IMR-90 (cell line): ENCODE results near the gene HMG20A. TPM values are rescaled to one million over a fixed set of nuclear protein-coding genes. Genes with fewer than 3 reads are reported as not detected.
A peak's percentile ranks its signal among the peaks of the same experiment; 100 is the strongest.

Experiments used
- ATAC-seq: fragments of 200-7000 bp; cut with Tn5 transposase; 2 replicates; pipeline ENCODE4 v1.9.1; 2020; ENCODE audit warnings: low read depth, mild to moderate bottlenecking, moderate library complexity
- BruUV-seq: library from RNA; stranded (reverse); fragments of 400-500 nt; replicated peaks from 2 replicates; lab custom pipeline; 2021; lab: Mats Ljungman, UMichigan
- CTCF ChIA-PET: fragments of 300-600 bp; formaldehyde crosslinking; extraction: SDS; loops from one replicate; lab custom pipeline; 2021; ENCODE audit warnings: antibody characterized with exemption; lab: Yijun Ruan, JAX
- POLR2A ChIA-PET: fragments of 300-600 bp; sonication (Branson Sonifier 250); formaldehyde crosslinking; loops from one replicate; lab custom pipeline; 2022; ENCODE audit warnings: antibody characterized with exemption; ENCODE audit not compliant: unreplicated experiment; lab: Charles Lee
- DNase-seq: peaks from one replicate; pipeline ENCODE4 v3.0.0; 2013
- H2AFZ ChIP-seq: replicated peaks from 2 replicates; pipeline ENCODE3; 2013; ENCODE audit warnings: low read length, mild to moderate bottlenecking; ENCODE audit not compliant: poor library complexity
- H2AK5ac ChIP-seq: 2 replicates; pipeline ENCODE4 v1.6.1; 2013; ENCODE audit warnings: low read depth, low read length, inconsistent platforms
- H2AK9ac ChIP-seq: replicated peaks from 2 replicates; pipeline ENCODE3; 2013; ENCODE audit warnings: mild to moderate bottlenecking, low read depth, low read length, moderate library complexity; ENCODE audit not compliant: poor library complexity
- H2BK120ac ChIP-seq: 2 replicates; pipeline ENCODE4 v1.6.1; 2013; ENCODE audit warnings: low read depth, low read length, inconsistent platforms
- H2BK15ac ChIP-seq: 3 replicates; pipeline ENCODE4 v1.6.1; 2013; ENCODE audit warnings: low read depth, low read length, inconsistent platforms
- H2BK20ac ChIP-seq: 2 replicates; pipeline ENCODE4 v1.6.1; 2013; ENCODE audit warnings: low read depth, mild to moderate bottlenecking, inconsistent platforms, low read length, moderate library complexity
- H2BK5ac ChIP-seq: 2 replicates; pipeline ENCODE4 v1.6.1; 2013; ENCODE audit warnings: mild to moderate bottlenecking, low read depth, low read length, inconsistent platforms; ENCODE audit not compliant: poor library complexity, severe bottlenecking
- H3K14ac ChIP-seq: replicated peaks from 2 replicates; pipeline ENCODE4 v1.6.1; 2013; ENCODE audit warnings: low read depth, low read length, inconsistent platforms
- H3K18ac ChIP-seq: 2 replicates; pipeline ENCODE4 v1.6.1; 2013; ENCODE audit warnings: low read depth, low read length, control low read depth
- H3K23ac ChIP-seq: 2 replicates; pipeline ENCODE4 v1.6.1; 2013; ENCODE audit warnings: low read depth, low read length, inconsistent platforms
- H3K27ac ChIP-seq: 2 replicates; pipeline ENCODE4 v1.5.1; 2013; ENCODE audit warnings: mild to moderate bottlenecking, control low read depth, low read length; ENCODE audit not compliant: insufficient read depth
- H3K27me3 ChIP-seq: 2 replicates; pipeline ENCODE4 v1.6.1; 2013; ENCODE audit warnings: low read length; ENCODE audit not compliant: control insufficient read depth, insufficient read depth
- H3K36me3 ChIP-seq: 2 replicates; pipeline ENCODE4 v1.6.1; 2013; ENCODE audit warnings: low read length, mixed read lengths; ENCODE audit not compliant: control insufficient read depth, insufficient read depth
- H3K4ac ChIP-seq: 2 replicates; pipeline ENCODE4 v1.6.1; 2013; ENCODE audit warnings: low read depth, low read length, inconsistent platforms
- H3K4me1 ChIP-seq: 2 replicates; pipeline ENCODE4 v1.6.1; 2013; ENCODE audit warnings: low read length, mixed read lengths; ENCODE audit not compliant: control insufficient read depth, insufficient read depth
- H3K4me2 ChIP-seq: 2 replicates; pipeline ENCODE4 v1.6.1; 2013; ENCODE audit warnings: low read depth, mild to moderate bottlenecking, control low read depth, low read length, moderate library complexity
- H3K4me3 ChIP-seq: 2 replicates; pipeline ENCODE4 v1.5.1; 2013; ENCODE audit warnings: low read depth, mild to moderate bottlenecking, control low read depth, low read length, moderate library complexity; ENCODE audit not compliant: insufficient read depth
- H3K56ac ChIP-seq: 2 replicates; pipeline ENCODE4 v1.6.1; 2013; ENCODE audit warnings: low read length, inconsistent platforms; ENCODE audit not compliant: insufficient read depth; ENCODE audit errors: extremely low read depth
- H3K79me1 ChIP-seq, 2 experiments: 2 replicates each; pipeline ENCODE4 v1.6.1; 2013; ENCODE audit warnings: low read length in 2 of 2, inconsistent platforms in 1 of 2, low read depth in 1 of 2
- H3K9ac ChIP-seq: 2 replicates; pipeline ENCODE4 v1.6.1; 2013; ENCODE audit warnings: low read depth, low read length, control low read depth
- H3K9me1 ChIP-seq: 2 replicates; pipeline ENCODE4 v1.6.1; 2013; ENCODE audit warnings: low read length, inconsistent platforms; ENCODE audit not compliant: insufficient read depth
- H3K9me3 ChIP-seq: 2 replicates; pipeline ENCODE4 v1.6.1; 2013; ENCODE audit warnings: low read length; ENCODE audit not compliant: control insufficient read depth, insufficient read depth
- H4K20me1 ChIP-seq: 2 replicates; pipeline ENCODE4 v1.6.1; 2013; ENCODE audit warnings: low read length, inconsistent platforms; ENCODE audit not compliant: insufficient read depth
- H4K5ac ChIP-seq: 2 replicates; pipeline ENCODE4 v1.6.1; 2013; ENCODE audit warnings: mild to moderate bottlenecking, low read depth, low read length, control low read depth
- H4K8ac ChIP-seq, 2 experiments: 2 replicates each; pipeline ENCODE4 v1.6.1; 2013; ENCODE audit warnings: low read depth in 2 of 2, low read length in 2 of 2, control low read depth in 1 of 2, inconsistent platforms in 1 of 2
- H4K91ac ChIP-seq: 2 replicates; pipeline ENCODE4 v1.6.1; 2013; ENCODE audit warnings: low read depth, low read length, inconsistent platforms; ENCODE audit not compliant: insufficient read depth
- BHLHE40 ChIP-seq: fragments of 150-350 bp; IDR thresholded peaks from 2 replicates; pipeline ENCODE4 v1.6.1; 2016; ENCODE audit warnings: mild to moderate bottlenecking, low read depth, low read length
- POLR2A ChIP-seq: IDR thresholded peaks from 2 replicates; pipeline ENCODE4 v1.6.1; 2012; ENCODE audit warnings: mild to moderate bottlenecking, low read depth, low read length
- RFX5 ChIP-seq: IDR thresholded peaks from 2 replicates; pipeline ENCODE4 v1.8.0; 2012; ENCODE audit warnings: low read depth, mild to moderate bottlenecking, low read length, moderate library complexity
- SMC3 ChIP-seq: fragments of 150-350 bp; IDR thresholded peaks from 2 replicates; pipeline ENCODE4 v1.6.1; 2016; ENCODE audit warnings: low read depth, mild to moderate bottlenecking, antibody characterized with exemption, low read length, moderate library complexity
- WGBS, 2 experiments: methylation state at CpG; one replicate each; pipeline versions ENCODE4 v1.1.5 to v1.1.7; 2013; ENCODE audit warnings: missing lambda C conversion rate in 2 of 2; ENCODE audit not compliant: insufficient read length in 1 of 2; ENCODE audit errors: extremely low coverage in 2 of 2; 5-methylcytosine and 5-hydroxymethylcytosine counted together
- dilution Hi-C: fragments of 300-500 bp; cut with HindIII; formaldehyde crosslinking; loops from one replicate; pipeline ENCODE4 v1.14.3; 2018; ENCODE audit warnings: low sequenced_read_pairs; ENCODE audit not compliant: unreplicated experiment
- in situ Hi-C: fragments of 300-500 bp; cut with MboI; formaldehyde crosslinking; loops from 3 replicates; pipeline ENCODE4 v1.14.3; 2019; ENCODE audit warnings: low sequenced_read_pairs, inconsistent platforms, mixed read lengths
- intact Hi-C: fragments of 100-400 bp; cut with micrococcal nuclease; formaldehyde crosslinking; loops from 2 replicates; pipeline ENCODE4 v1.10.0; 2022
- polyA plus RNA-seq, 3 experiments: library from polyadenylated mRNA; depleted of rRNA; stranded (reverse); fragments of >200 nt; gene quantifications; 2 replicates each; pipeline ENCODE4 v1.2.3, GENCODE V29; 2012; ENCODE audit warnings: low replicate concordance in 1 of 3
- total RNA-seq: library from RNA; depleted of rRNA; stranded (reverse); fragments of >200 nt; gene quantifications from 2 replicates; pipeline ENCODE4 v1.2.3, GENCODE V29; 2012

Gene HMG20A
- total and polyA plus RNA-seq, 2 of the 4 experiments (the other 2 are of a cell fraction): 22.3 to 25.3 TPM

GRCh38 chr15:77419836-77420609 lies 665 bp upstream of the HMG20A start, which contains the start of gene PEAK1 (continued):
- TF ChIP-seq BHLHE40 (peak; percentile 73), RFX5 (no peak)

- ChIA-PET POLR2A (no interaction called here), CTCF (interaction anchor here (1.1 to 1.5 kb wide), 2 partner anchors 42 to 122 kb away, joined by 3 to 6 read pairs; no protein-coding TSS in a partner anchor)
- WGBS, 2 experiments: no CpG with 5 or more reads among the region's 3 CpGs
- H3K56ac ChIP-seq: peak overlapping the region; percentile 64; the same call in 1 of the 2 replicates
- no peak for TF ChIP-seq RFX5
- TF ChIP-seq POLR2A: no peak
- TF ChIP-seq SMC3: no peak
- peak overlapping the region; percentile 98 for H3K9ac ChIP-seq
- peak overlapping the region; percentile 95; the same call in 1 of the 2 replicates for H3K23ac ChIP-seq
- H3K79me1 ChIP-seq: peaks cover 12 to 51% of the 10 kb centered on the region in 2 experiments
- BruUV-seq: TSS peak; percentile 30
- dilution Hi-C loops: no loop called here
- peak overlapping the region; percentile 87 to 98 for H4K8ac ChIP-seq
- H3K27me3 ChIP-seq: no peaks in the 10 kb centered on the region
- H3K9me3 ChIP-seq: no peaks in the 10 kb centered on the region
- peak overlapping the region; percentile 67 for H4K91ac ChIP-seq
- H3K4me1 ChIP-seq: peaks cover 8% of the 10 kb centered on the region
- H2BK20ac ChIP-seq: no peak overlapping the region
- H4K20me1 ChIP-seq: peaks cover 28% of the 10 kb centered on the region
- H2AK5ac ChIP-seq: peak overlapping the region; percentile 73; the same call in 1 of the 2 replicates
- H2AFZ ChIP-seq: no peak overlapping the region
- peak overlapping the region; percentile 85 for H3K4me3 ChIP-seq
- ATAC-seq: no peak
- peak overlapping the region; percentile 99 for H3K27ac ChIP-seq
- H3K4ac ChIP-seq: peak overlapping the region; percentile 97; the same call in 1 of the 2 replicates
- peak overlapping the region; percentile 96 for H2BK5ac ChIP-seq
- no peak overlapping the region; the same call in 1 of the 2 replicates for H3K18ac ChIP-seq
- peak; percentile 3 for DNase-seq
- H3K36me3 ChIP-seq: no peaks in the 10 kb centered on the region
- H3K9me1 ChIP-seq: peaks cover 5% of the 10 kb centered on the region
- H2BK15ac ChIP-seq: no peak overlapping the region
- H3K14ac ChIP-seq: peak overlapping the region; percentile 76
- H3K4me2 ChIP-seq: peak overlapping the region; percentile 97
- peak overlapping the region; percentile 30; the same call in 1 of the 2 replicates for H2BK120ac ChIP-seq
- peak overlapping the region; percentile 97 for H2AK9ac ChIP-seq
- in situ Hi-C loops: no loop called here
- peak overlapping the region; percentile 79 for H4K5ac ChIP-seq
- intact Hi-C loops: loop anchor here (2.0 kb wide), 4 partner anchors 35 to 235 kb away; no protein-coding TSS in a partner anchor
Observed at GRCh38 chr15:77421370-77421700, 647 bp downstream of the HMG20A start.
